ENCODE results near the gene TM2D3. TPM values are rescaled to one million over a fixed set of nuclear protein-coding genes. Genes with fewer than 3 reads are reported as not detected.

Gene TM2D3
- total RNA-seq, 1 experiment from 2014 or later = 34.9 TPM

DNA sequence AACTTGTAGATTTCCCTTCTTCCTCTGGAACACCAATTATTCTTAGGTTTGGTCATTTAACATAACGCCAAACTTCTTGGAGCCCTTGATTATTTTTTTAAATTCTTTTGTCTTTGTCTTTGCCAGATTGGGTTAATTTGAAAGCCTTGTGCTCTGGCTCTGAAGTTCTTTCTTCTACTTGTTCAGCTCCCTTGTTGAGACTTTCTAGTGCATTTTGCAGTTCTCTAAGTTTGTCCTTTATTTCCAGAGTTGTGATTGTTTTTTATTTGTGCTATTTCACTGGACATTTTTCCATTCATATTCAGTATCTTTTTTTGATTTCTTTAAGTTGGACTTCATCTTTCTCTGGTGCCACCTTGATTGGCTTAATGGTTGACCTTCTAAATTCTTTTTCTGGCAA, 55.5 kb downstream of the TM2D3 start:
- Histone ChIP-seq H3K27ac (ENCODE audit: insufficient read length, low read depth, low read length) (no peak overlapping the region), H3K23ac (ENCODE audit: insufficient read length, low read depth, low read length) (no peak overlapping the region), H3K4me1 (ENCODE audit: insufficient read depth, low read length) (no peaks in the 10 kb centered on the region), H2BK12ac (ENCODE audit: insufficient read length, low read depth, low read length) (no peak overlapping the region), H3K56ac (ENCODE audit: insufficient read length, low read depth, low read length) (no peak overlapping the region), H3K9me3 (ENCODE audit: control insufficient read depth, low read depth, low read length) (no peaks in the 10 kb centered on the region), H3K14ac (ENCODE audit: insufficient read depth, low read length) (no peak overlapping the region), H2BK120ac (ENCODE audit: low read depth, low read length, poor library complexity, severe bottlenecking) (no peak overlapping the region), H4K91ac (ENCODE audit: insufficient read length, low read depth, low read length) (no peak overlapping the region), H3K18ac (ENCODE audit: insufficient read length, low read depth, low read length) (no peak overlapping the region), H3K4me2 (ENCODE audit: insufficient read depth, insufficient read length, low read length) (no peak overlapping the region), H3K23me2 (ENCODE audit: insufficient read length, low read depth, low read length, poor library complexity, severe bottlenecking) (no peaks in the 10 kb centered on the region), H3T11ph (ENCODE audit: low read length) (no peak overlapping the region), H2AFZ (ENCODE audit: low read length) (no peak overlapping the region), H4K5ac (ENCODE audit: insufficient read length, low read depth, low read length) (no peak overlapping the region), H2AK5ac (ENCODE audit: insufficient read length, low read length) (no peak overlapping the region), H2BK5ac (ENCODE audit: insufficient read length, low read length) (no peak overlapping the region), H3K27me3 (ENCODE audit: insufficient read depth, low read length) (no peaks in the 10 kb centered on the region), H4K8ac (replicated peaks; ENCODE audit: insufficient read length, low read depth, low read length) (no peak overlapping the region), H3K79me2 (ENCODE audit: insufficient read depth, low read length) (no peaks in the 10 kb centered on the region), H2BK20ac (ENCODE audit: low read depth, low read length, poor library complexity, severe bottlenecking) (no peak overlapping the region), H3K4ac (ENCODE audit: low read depth, low read length) (no peak overlapping the region), H3K9ac (ENCODE audit: extremely low read depth, insufficient read length, low read length) (no peak overlapping the region), H3K79me1 (ENCODE audit: insufficient read depth, low read depth, low read length, poor library complexity, severe bottlenecking) (no peaks in the 10 kb centered on the region), H4K20me1 (ENCODE audit: control insufficient read depth, insufficient read depth, insufficient read length) (no peaks in the 10 kb centered on the region), H2BK15ac (ENCODE audit: low read depth, low read length) (no peak overlapping the region)
- H3K4me1 Mint-ChIP-seq = peaks cover 6% of the 10 kb centered on the region in 2 experiments
- no peak for TF ChIP-seq CTCF (conservative IDR thresholded peaks at IDR 0.05)
- no peak overlapping the region for H3K4me3 Mint-ChIP-seq
- H3K27ac Mint-ChIP-seq = no peak overlapping the region
- no CpG with 5 or more reads among the region's 1 CpG for WGBS (ENCODE audit: extremely low coverage, insufficient read length, low lambda C conversion rate)
- peaks cover 0 to 12% (median 0%) of the 10 kb centered on the region in 3 experiments; a peak in 4 of 7 replicates for H3K36me3 Mint-ChIP-seq (ENCODE audit: insufficient read depth in 1 of 3, low read depth in 3 of 3)
- DNase-seq = no peak
- peaks cover 9 to 22% of the 10 kb centered on the region in 2 experiments; a peak in 4 of 5 replicates for H3K9me3 Mint-ChIP-seq
- H3K27me3 Mint-ChIP-seq (ENCODE audit: low read depth) = peaks cover 31% of the 10 kb centered on the region

Other genes with a start within 250 kb of the TM2D3 start
- gene PCSK6, start 162.7 kb downstream of the TM2D3 start, total RNA-seq (2021) = 3.4 and 4.0 TPM in 2 replicates
- gene TARS3, start 72.1 kb upstream of the TM2D3 start, total RNA-seq (2021) = 14.1 and 14.9 TPM in 2 replicates
- gene OR4F6, start 151.1 kb upstream of the TM2D3 start, total RNA-seq (2021) = not detected in 2 replicates
- not detected in 2 replicates for gene OR4F15, start 159.8 kb upstream of the TM2D3 start, total RNA-seq (2021)

All from H9 (cell line).